ENCODE data around the gene NAT14. TPM values are rescaled to one million over a fixed set of nuclear protein-coding genes. Genes with fewer than 3 reads are reported as not detected.

The NAT14 gene
- polyA plus RNA-seq, 2 of the 4 experiments (the other 2 are of a cell fraction), result 16.8 to 50.3 TPM

DNA sequence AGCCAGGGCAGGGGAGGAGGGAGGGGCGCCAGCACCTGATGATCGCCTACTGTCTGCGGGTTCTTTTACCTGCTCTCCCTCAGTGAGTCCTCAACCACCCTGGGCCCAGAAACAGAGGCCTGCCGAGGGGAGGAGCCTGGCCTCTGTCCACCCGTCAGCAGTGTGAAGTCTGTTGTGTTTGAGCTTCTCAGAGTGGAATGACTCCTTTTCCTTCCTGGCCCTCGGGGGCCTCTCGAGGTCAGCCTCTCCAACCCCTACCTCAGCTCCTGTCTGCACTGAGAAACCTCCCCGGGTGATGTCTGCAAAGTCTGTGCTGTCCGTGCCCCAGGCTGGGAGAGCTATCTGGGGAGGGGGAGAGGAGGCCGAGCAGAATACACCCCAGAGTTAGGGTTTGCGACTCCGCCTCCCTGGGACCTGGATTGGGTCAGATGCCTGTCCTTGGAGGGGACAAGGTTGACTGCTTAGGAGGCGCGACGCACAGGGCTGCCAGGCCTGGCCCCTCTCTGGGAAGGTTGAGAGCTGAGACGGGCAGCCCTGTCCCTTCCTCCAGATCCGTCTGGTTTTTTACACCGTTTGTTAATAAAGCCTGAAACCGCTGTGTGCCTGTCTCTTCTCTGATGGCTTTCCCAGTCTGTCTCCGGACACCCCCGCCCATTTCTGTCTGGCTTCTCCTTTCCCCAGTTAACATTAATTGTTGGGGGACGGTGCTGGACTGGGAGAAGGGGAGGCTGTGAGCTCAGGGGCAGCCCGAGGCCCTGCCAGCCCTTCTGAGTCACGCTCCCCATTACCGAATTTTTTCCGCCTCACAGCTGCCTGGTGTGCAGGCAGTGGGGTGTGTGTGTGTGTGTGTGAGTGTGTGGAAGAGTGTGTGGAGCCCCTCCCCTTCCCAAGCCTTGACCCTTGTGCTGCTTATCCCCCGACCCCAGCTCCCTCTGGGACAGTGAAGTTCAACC lies 2.3 kb downstream of the NAT14 start:
- Histone ChIP-seq H3K4me1 (peaks cover 61% of the 10 kb centered on the region), H3K4me3 (0 out of 3 replicates have a peak overlapping the region, but pooled peaks have one; percentile 5), H3K9me3 (no peaks in the 10 kb centered on the region), H3K4me2 (peak overlapping the region; percentile 97), H3K27ac (peak overlapping the region; percentile 61 to 93)
- ChIA-PET CTCF (interaction anchor here (1.0 to 17.3 kb wide), 10 partner anchors 11 to 346 kb away, joined by 3 to 219 read pairs (median 10); partner anchors contain the start of genes ZNF628 and ZNF865), POLR2A (interaction anchor here (1.0 to 4.1 kb wide), 3 partner anchors 11 to 119 kb away, joined by 3 to 53 read pairs (median 4); partner anchors contain the start of genes ZNF628 and ZNF865)
- peak; percentile 22 to 42; a peak in 5 of 6 replicates for ATAC-seq
- 33% methylated on average over 27 of the region's 27 CpGs for WGBS (ENCODE audit: missing lambda C conversion rate)
- peak; percentile 66 to 77 for DNase-seq (ENCODE audit: low read depth in 1 of 2, low spot score in 1 of 2)
- peak; percentile 18 for FAIRE-seq
- TF ChIP-seq FOSL2 (IDR thresholded peaks at IDR 0.05) (no peak), FOSL2 (CRISPR knock-in tag; IDR thresholded peaks at IDR 0.05) (peak; percentile 79), GATA3 (IDR thresholded peaks at IDR 0.05; ENCODE audit: borderline replicate concordance) (peak; percentile 45; the same call in 1 of the 2 replicates), PHF8 (IDR thresholded peaks at IDR 0.05; ENCODE audit: borderline replicate concordance, low read depth) (no peak), HDAC2 (IDR thresholded peaks at IDR 0.05) (no peak), POLR2A (IDR thresholded peaks at IDR 0.05; ENCODE audit: low read length) (no peak), KDM5A (IDR thresholded peaks at IDR 0.05) (no peak), MAFK (IDR thresholded peaks at IDR 0.05; ENCODE audit: partially characterized antibody) (no peak), ZFP36 (IDR thresholded peaks at IDR 0.05; ENCODE audit: borderline replicate concordance, partially characterized antibody) (no peak), MYC (IDR thresholded peaks at IDR 0.05; ENCODE audit: borderline replicate concordance, low read length) (no peak)
- TF ChIP-seq, protein P1, sequence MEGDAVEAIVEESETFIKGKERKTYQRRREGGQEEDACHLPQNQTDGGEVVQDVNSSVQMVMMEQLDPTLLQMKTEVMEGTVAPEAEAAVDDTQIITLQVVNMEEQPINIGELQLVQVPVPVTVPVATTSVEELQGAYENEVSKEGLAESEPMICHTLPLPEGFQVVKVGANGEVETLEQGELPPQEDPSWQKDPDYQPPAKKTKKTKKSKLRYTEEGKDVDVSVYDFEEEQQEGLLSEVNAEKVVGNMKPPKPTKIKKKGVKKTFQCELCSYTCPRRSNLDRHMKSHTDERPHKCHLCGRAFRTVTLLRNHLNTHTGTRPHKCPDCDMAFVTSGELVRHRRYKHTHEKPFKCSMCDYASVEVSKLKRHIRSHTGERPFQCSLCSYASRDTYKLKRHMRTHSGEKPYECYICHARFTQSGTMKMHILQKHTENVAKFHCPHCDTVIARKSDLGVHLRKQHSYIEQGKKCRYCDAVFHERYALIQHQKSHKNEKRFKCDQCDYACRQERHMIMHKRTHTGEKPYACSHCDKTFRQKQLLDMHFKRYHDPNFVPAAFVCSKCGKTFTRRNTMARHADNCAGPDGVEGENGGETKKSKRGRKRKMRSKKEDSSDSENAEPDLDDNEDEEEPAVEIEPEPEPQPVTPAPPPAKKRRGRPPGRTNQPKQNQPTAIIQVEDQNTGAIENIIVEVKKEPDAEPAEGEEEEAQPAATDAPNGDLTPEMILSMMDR (IDR thresholded peaks at IDR 0.05), result no peak
- TF ChIP-seq, protein P2, sequence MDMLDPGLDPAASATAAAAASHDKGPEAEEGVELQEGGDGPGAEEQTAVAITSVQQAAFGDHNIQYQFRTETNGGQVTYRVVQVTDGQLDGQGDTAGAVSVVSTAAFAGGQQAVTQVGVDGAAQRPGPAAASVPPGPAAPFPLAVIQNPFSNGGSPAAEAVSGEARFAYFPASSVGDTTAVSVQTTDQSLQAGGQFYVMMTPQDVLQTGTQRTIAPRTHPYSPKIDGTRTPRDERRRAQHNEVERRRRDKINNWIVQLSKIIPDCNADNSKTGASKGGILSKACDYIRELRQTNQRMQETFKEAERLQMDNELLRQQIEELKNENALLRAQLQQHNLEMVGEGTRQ (IDR thresholded peaks at IDR 0.05), result no peak
- TF ChIP-seq, protein P3, sequence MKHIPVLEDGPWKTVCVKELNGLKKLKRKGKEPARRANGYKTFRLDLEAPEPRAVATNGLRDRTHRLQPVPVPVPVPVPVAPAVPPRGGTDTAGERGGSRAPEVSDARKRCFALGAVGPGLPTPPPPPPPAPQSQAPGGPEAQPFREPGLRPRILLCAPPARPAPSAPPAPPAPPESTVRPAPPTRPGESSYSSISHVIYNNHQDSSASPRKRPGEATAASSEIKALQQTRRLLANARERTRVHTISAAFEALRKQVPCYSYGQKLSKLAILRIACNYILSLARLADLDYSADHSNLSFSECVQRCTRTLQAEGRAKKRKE (CRISPR knock-in tag; IDR thresholded peaks at IDR 0.05; ENCODE audit: low read depth), result 0 out of 2 replicates have a peak, but pooled peaks have one; percentile 60
- TF ChIP-seq, protein P4, sequence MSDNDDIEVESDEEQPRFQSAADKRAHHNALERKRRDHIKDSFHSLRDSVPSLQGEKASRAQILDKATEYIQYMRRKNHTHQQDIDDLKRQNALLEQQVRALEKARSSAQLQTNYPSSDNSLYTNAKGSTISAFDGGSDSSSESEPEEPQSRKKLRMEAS (IDR thresholded peaks at IDR 0.05), result peak; percentile 75

DNA sequence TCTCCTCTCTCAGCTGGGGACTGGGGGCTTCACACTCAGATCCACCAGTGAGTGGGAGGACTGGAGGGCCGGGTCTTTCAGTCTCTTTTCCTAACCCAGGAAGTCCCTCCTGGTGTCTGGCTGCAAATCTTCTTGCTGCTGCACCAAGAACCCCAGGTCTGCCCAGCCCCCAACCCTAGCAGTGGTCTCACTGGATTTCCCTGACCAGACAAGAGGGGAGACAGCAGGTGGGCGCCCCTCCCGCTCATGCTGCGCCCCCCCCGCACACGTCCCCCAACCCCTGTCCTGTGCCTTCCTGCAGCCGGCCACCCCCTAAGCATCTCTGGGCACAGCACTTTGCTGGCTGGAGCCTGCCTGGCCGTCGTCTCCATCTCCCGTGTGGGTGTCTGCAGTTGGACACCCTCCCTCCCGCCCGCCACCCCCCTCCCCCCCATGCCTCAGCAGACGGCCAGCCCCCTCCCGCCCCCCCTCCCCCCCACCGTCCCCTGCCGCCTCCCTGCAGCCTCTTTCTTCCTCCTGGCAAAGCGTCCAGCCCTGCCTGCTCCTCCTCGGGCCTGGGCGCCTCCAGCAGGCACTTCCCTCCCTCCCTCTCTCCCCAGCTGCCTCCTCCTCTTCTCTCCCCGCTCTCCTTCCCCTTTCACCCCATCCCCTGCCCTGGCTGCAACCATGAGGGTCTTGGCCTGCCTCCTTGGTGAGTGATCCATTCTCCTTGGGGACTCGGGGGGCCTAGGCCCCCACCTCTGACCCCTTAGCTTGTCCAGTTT lies 3.1 kb downstream of the NAT14 start, which contains the start of gene SSC5D:
Gene SSC5D, plus strand, starts transcription at position 513 of the 764 bp plus-strand sequence. Its CDS starts 154 bp downstream, at position 667.
- 28% methylated on average over 7 of the region's 21 CpGs for WGBS (ENCODE audit: missing lambda C conversion rate)
- H3K4me1 ChIP-seq, result peaks cover 69% of the 10 kb centered on the region
- FAIRE-seq (no peak), DNase-seq (ENCODE audit: low read depth in 1 of 2, low spot score in 1 of 2) (no peak), ATAC-seq (no peak)
- 0 out of 3 replicates have a peak within 1 kb of the TSS, but pooled peaks have one; percentile 5 for H3K4me3 ChIP-seq
- peak within 1 kb of the TSS; percentile 61 to 93 for H3K27ac ChIP-seq
- CTCF ChIA-PET, result interaction anchor here (1.2 to 17.3 kb wide), 7 partner anchors 10 to 187 kb away, joined by 3 to 219 read pairs (median 14); partner anchors contain the start of gene ZNF628
- no peaks in the 10 kb centered on the region for H3K9me3 ChIP-seq
- peak within 1 kb of the TSS; percentile 97 for H3K4me2 ChIP-seq
- no peak for TF ChIP-seq HEYL (CRISPR knock-in tag; IDR thresholded peaks at IDR 0.05)
- no peak for TF ChIP-seq NFE2L2 (conservative IDR thresholded peaks at IDR 0.05; ENCODE audit: low read length)
- TF ChIP-seq TFCP2L1 (CRISPR knock-in tag; IDR thresholded peaks at IDR 0.05), result no peak
- TF ChIP-seq POLR2A (IDR thresholded peaks at IDR 0.05; ENCODE audit: low read length), result no peak
- TF ChIP-seq, protein P2 (IDR thresholded peaks at IDR 0.05), result no peak
- no peak for TF ChIP-seq POLR2AphosphoS2 (conservative IDR thresholded peaks at IDR 0.05; ENCODE audit: low read length)
- TF ChIP-seq CBX8 (IDR thresholded peaks at IDR 0.05), result no peak
- no peak for TF ChIP-seq SREBF2 (IDR thresholded peaks at IDR 0.05)
- TF ChIP-seq, protein P5, sequence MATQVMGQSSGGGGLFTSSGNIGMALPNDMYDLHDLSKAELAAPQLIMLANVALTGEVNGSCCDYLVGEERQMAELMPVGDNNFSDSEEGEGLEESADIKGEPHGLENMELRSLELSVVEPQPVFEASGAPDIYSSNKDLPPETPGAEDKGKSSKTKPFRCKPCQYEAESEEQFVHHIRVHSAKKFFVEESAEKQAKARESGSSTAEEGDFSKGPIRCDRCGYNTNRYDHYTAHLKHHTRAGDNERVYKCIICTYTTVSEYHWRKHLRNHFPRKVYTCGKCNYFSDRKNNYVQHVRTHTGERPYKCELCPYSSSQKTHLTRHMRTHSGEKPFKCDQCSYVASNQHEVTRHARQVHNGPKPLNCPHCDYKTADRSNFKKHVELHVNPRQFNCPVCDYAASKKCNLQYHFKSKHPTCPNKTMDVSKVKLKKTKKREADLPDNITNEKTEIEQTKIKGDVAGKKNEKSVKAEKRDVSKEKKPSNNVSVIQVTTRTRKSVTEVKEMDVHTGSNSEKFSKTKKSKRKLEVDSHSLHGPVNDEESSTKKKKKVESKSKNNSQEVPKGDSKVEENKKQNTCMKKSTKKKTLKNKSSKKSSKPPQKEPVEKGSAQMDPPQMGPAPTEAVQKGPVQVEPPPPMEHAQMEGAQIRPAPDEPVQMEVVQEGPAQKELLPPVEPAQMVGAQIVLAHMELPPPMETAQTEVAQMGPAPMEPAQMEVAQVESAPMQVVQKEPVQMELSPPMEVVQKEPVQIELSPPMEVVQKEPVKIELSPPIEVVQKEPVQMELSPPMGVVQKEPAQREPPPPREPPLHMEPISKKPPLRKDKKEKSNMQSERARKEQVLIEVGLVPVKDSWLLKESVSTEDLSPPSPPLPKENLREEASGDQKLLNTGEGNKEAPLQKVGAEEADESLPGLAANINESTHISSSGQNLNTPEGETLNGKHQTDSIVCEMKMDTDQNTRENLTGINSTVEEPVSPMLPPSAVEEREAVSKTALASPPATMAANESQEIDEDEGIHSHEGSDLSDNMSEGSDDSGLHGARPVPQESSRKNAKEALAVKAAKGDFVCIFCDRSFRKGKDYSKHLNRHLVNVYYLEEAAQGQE (IDR thresholded peaks at IDR 0.05), result no peak
- no peak for TF ChIP-seq HOXB5 (CRISPR knock-in tag; IDR thresholded peaks at IDR 0.05)
- no peak for TF ChIP-seq BHLHE40 (IDR thresholded peaks at IDR 0.05; ENCODE audit: low read depth, low read length)
- POLR2A ChIA-PET, result interaction anchor here (1.0 to 4.1 kb wide), 3 partner anchors 12 to 137 kb away, joined by 3 to 53 read pairs (median 8); partner anchors contain the start of genes ZNF628, ZNF784 and ZNF865
